Naive thymus-derived CD8-positive, alpha-beta T cell (primary cell): ENCODE data around the gene LRRC8D. TPM values are rescaled to one million over a fixed set of nuclear protein-coding genes. Genes with fewer than 3 reads are reported as not detected.

ENCODE experiments used
- ATAC-seq, 2 donors: fragments of 150-1000 bp; cut with Tn5 transposase in 1 of 2; sonication (Bioruptor Pico), chemical (Tn5 transposase) in 1 of 2; 1 replicate in 1 of 2; 2 replicates in 1 of 2; pipeline ENCODE4 v1.10.0; 2021; ENCODE audit warnings: mild to moderate bottlenecking in 2 of 2, moderate library complexity in 2 of 2
- POLR2A ChIA-PET: fragments of 350-600 bp; sonication (Branson Sonifier 250); formaldehyde crosslinking; loops from one replicate; lab custom pipeline; 2021; ENCODE audit warnings: antibody characterized with exemption; lab: Charles Lee
- DNase-seq, 10 donors: peaks; one replicate each; pipeline versions ENCODE4 v3.0.0 to v3.0.0-alpha.2; 2020 to 2022
- H3K27ac Mint-ChIP-seq, 10 donors: one replicate each; pipeline ENCODE4 v1.8.0; 2020 to 2022; ENCODE audit warnings: mild to moderate bottlenecking in 10 of 10, mixed read lengths in 10 of 10, moderate library complexity in 4 of 10, inconsistent platforms in 1 of 10
- H3K27me3 Mint-ChIP-seq, 5 donors: one replicate each; pipeline ENCODE4 v1.8.0; 2021 to 2022; ENCODE audit warnings: mixed read lengths in 5 of 5
- H3K36me3 Mint-ChIP-seq, 3 donors: one replicate each; pipeline ENCODE4 v1.8.0; 2020 to 2022; ENCODE audit warnings: mixed read lengths in 3 of 3, mild to moderate bottlenecking in 2 of 3, inconsistent platforms in 1 of 3
- H3K4me1 Mint-ChIP-seq, 4 donors: one replicate each; pipeline ENCODE4 v1.8.0; 2021 to 2022; ENCODE audit warnings: mixed read lengths in 4 of 4
- H3K4me3 Mint-ChIP-seq, 10 donors: one replicate each; pipeline ENCODE4 v1.8.0; 2020 to 2022; ENCODE audit warnings: mild to moderate bottlenecking in 10 of 10, mixed read lengths in 10 of 10, moderate library complexity in 6 of 10, inconsistent platforms in 1 of 10
- H3K9me3 Mint-ChIP-seq, 9 donors: one replicate each; pipeline ENCODE4 v1.8.0; 2020 to 2022; ENCODE audit warnings: mixed read lengths in 9 of 9, mild to moderate bottlenecking in 3 of 9, inconsistent platforms in 1 of 9, moderate library complexity in 1 of 9
- polyA plus RNA-seq, 3 donors: library from polyadenylated mRNA; unstranded; fragments of 300-500 nt; fragmentation: Illumina TruSeq; gene quantifications; one replicate each; pipeline ENCODE4 v1.2.3, GENCODE V29; 2021
- total RNA-seq, 8 experiments: library from RNA in 2 of 8; stranded (reverse) in 2 of 8; gene quantifications; one replicate each; pipeline ENCODE4 v1.2.3 and lab custom pipeline; 2021 to 2026

LRRC8D gene
- total and polyA plus RNA-seq, 5 experiments from 2014 or later, result 37.1 to 60.0 (median 42.3) TPM

DNA sequence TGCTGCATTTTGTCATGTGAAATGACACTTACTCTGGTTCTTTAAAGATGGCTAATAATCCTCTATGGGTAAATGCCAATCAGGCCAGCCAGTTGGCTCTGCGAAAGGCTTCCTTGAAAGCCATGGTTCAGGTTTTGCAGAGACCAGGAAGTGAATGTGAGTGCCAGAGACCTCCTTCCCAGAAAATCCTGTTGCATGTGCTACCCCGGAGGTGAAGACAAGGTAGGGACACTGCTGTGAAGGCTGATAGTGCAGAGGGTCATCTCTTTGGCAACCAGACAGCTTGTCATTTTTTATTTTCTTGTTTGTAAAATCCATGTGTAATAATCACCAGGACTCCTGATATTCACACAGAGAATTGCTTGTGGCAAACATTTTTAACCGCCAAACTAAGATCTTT, 18.7 kb downstream of the LRRC8D start:
- no peaks in the 10 kb centered on the region for H3K9me3 Mint-ChIP-seq
- H3K27me3 Mint-ChIP-seq, result no peaks in the 10 kb centered on the region
- H3K4me1 Mint-ChIP-seq, result peaks cover 14 to 38% (median 30%) of the 10 kb centered on the region in 4 donors
- H3K4me3 Mint-ChIP-seq, result no peak overlapping the region
- no peak for ATAC-seq
- no peaks in the 10 kb centered on the region for H3K36me3 Mint-ChIP-seq
- H3K27ac Mint-ChIP-seq, result no peak overlapping the region
- DNase-seq, result no peak
- POLR2A ChIA-PET, result interaction anchor here (1.5 kb wide), 1 partner anchor 18 kb away, joined by 5 read pairs; no protein-coding TSS in a partner anchor

DNA sequence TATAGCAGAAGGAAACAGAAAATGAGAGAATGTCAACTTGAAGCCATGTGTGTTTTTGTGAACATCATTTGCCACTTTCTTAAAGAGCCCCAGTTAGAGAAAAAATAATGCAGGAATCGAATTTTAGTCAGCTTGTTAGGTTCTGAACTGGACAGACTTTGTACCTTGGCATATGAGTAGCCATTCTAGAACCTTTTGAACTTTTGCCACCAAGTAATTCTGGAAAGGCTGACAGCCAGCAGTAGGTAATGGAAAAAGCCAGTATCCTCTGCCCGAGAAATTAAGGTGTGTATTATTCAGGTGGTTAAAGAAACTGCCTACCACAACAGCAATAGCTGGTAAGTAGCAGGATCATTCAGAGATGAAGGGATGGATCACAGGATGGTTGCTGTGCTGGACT, 20.7 kb downstream of the LRRC8D start:
- DNase-seq (no peak), ATAC-seq (no peak)
- Mint-ChIP-seq H3K9me3 (no peaks in the 10 kb centered on the region), H3K36me3 (no peaks in the 10 kb centered on the region), H3K4me3 (peak overlapping the region in 4 of 10 donors; percentile 5 to 36 (median 15)), H3K4me1 (peaks cover 6 to 44% (median 39%) of the 10 kb centered on the region in 4 donors), H3K27me3 (no peaks in the 10 kb centered on the region), H3K27ac (peak overlapping the region in 3 of 10 donors; percentile 27 to 75 (median 65))
- POLR2A ChIA-PET, result interaction anchor here (0.7 to 3.8 kb wide), 2 partner anchors 21 to 126 kb away, joined by 4 to 47 read pairs; partner anchors contain the start of gene LRRC8D

DNA sequence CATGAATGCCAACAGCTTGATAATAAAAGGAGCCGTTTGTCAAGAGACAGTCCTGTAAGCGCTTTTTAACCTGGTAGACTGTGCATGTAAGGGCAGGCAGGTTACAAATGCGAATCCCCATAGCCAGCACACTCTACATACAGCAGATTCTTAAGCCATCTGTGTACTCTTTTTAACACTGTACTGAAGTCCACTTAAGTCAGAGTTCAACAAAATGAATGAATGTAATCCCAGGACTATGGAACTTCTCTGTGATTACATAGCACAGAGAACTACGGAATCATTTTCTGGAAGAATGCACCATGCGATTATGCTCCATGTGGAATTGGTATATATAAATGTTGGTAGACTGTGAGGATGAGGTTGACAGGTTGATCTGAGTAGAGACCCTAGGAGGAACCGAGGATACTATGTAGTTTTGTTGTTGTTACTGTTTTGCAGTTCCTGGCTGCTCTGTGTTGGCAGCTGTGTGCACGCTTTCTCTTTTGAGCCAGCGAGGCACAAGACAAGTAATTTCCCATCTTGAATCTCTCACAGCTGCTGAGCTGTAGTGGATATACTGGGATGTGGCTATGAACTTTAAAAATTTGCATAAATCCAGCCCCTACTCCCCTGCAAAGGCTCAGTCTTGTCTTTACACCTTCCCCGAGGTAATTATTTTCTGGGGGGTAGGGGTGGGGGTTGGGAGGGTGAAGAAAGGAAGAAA, 21.9 kb downstream of the LRRC8D start:
- POLR2A ChIA-PET, result interaction anchor here (0.6 to 3.8 kb wide), 21 partner anchors 8 to 1159 kb away, joined by 3 to 47 read pairs (median 5); partner anchors contain the start of genes LRRC8C, LRRC8D, PKN2 and ZNF326
- H3K9me3 Mint-ChIP-seq, result no peaks in the 10 kb centered on the region
- DNase-seq (no peak), ATAC-seq (peak; percentile 42 to 43)
- H3K4me3 Mint-ChIP-seq, result peak overlapping the region; percentile 89 to 96 (median 94)
- no peaks in the 10 kb centered on the region for H3K36me3 Mint-ChIP-seq
- H3K27ac Mint-ChIP-seq, result peak overlapping the region; percentile 90 to 97 (median 92)
- H3K4me1 Mint-ChIP-seq, result peaks cover 7 to 50% (median 45%) of the 10 kb centered on the region in 4 donors
- no peaks in the 10 kb centered on the region for H3K27me3 Mint-ChIP-seq

DNA sequence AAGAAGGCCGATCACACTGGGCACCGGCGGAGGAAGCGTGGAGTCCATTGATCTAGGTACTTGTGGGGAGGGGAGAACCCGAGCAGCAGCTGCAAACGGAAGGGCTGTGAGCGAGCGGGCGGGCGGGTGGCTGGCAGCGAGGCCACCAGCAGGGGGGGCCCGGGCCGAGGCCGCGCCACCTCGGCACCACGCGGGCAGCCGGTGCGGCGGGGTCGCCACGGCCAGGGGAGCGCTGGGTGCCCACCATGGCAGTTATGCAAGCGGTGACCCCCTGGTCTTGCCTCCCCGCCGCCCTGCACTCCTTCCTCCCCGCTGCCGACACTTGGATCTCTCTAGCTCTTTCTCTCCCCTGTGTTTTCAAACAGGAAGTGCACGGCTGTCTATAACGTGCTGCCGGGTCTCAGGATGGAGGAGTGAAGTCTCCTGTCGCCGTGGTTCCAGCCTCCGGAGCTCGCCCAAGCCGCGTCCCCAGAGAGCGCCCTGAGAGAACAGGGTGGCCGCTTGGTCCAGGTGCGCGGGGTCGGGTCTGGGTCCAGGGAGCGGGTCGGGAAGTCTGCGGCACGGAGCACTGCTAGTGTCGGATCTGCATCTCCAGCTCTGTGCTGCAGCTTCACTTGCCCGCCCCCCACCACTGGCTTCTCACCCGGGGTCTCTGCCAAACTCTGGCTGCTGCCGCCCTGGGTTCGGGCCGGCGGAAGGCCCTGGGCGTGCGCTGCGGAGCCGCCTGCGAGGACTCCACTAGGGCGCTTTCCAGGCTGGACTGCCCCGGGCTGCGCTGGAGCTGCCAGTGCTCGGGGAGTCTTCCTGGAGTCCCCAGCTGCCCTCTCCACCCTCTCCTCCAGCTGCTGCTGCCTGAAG, 22.7 kb downstream of the LRRC8D start:
- peaks cover 7 to 58% (median 52%) of the 10 kb centered on the region in 4 donors for H3K4me1 Mint-ChIP-seq
- H3K9me3 Mint-ChIP-seq, result no peaks in the 10 kb centered on the region
- H3K27ac Mint-ChIP-seq, result peak overlapping the region; percentile 91 to 97 (median 94)
- ATAC-seq, result peak; percentile 82 to 84
- POLR2A ChIA-PET, result interaction anchor here (0.6 to 3.8 kb wide), 28 partner anchors 9 to 1160 kb away, joined by 3 to 47 read pairs (median 4); partner anchors contain the start of genes LRRC8C, LRRC8D, PKN2 and ZNF326
- H3K4me3 Mint-ChIP-seq, result peak overlapping the region; percentile 93 to 97 (median 95)
- no peaks in the 10 kb centered on the region for H3K27me3 Mint-ChIP-seq
- peaks cover 0 to 6% (median 5%) of the 10 kb centered on the region in 3 donors for H3K36me3 Mint-ChIP-seq
- peak; percentile 66 to 87 (median 76) for DNase-seq

DNA sequence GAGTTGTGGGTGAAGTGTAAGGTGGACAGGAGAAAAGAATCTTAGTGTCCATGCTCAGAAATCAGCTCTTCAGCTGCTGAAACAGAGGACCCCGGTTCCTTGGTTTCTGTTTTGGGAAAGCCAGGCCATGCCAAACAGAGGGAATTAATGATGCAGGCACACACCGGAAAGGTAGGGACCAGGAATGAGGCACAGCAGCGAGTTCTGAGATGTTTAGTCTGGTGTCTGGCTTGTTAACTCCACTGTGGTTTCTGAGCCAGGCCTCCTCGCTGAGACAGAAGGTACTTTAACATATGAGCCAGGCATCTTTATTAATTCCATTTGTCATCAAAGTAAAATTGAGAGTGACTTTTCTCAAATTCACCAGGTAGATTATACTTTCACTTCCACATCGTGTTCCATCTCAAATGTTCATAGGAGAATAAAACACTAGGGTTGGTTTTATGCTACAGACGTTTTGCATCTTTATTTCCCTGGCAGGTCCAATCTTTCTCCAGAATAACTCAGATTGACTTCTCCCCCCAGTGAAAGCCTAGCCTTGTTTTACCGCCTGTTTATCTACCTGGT, 23.5 kb downstream of the LRRC8D start:
- DNase-seq (peak in 2 of 10 donors; percentile 14 to 23), ATAC-seq (peak in 1 of 2 donors; percentile 17)
- H3K36me3 Mint-ChIP-seq, result peaks cover 0 to 14% (median 5%) of the 10 kb centered on the region in 3 donors
- POLR2A ChIA-PET, result interaction anchor here (0.9 to 3.8 kb wide), 11 partner anchors 9 to 212 kb away, joined by 3 to 47 read pairs (median 9); partner anchors contain the start of genes LRRC8C, LRRC8D and ZNF326
- H3K27ac Mint-ChIP-seq, result peak overlapping the region; percentile 91 to 97 (median 94)
- peak overlapping the region; percentile 93 to 97 (median 95) for H3K4me3 Mint-ChIP-seq
- peaks cover 7 to 65% (median 57%) of the 10 kb centered on the region in 4 donors for H3K4me1 Mint-ChIP-seq
- H3K9me3 Mint-ChIP-seq, result no peaks in the 10 kb centered on the region
- H3K27me3 Mint-ChIP-seq, result no peaks in the 10 kb centered on the region

DNA sequence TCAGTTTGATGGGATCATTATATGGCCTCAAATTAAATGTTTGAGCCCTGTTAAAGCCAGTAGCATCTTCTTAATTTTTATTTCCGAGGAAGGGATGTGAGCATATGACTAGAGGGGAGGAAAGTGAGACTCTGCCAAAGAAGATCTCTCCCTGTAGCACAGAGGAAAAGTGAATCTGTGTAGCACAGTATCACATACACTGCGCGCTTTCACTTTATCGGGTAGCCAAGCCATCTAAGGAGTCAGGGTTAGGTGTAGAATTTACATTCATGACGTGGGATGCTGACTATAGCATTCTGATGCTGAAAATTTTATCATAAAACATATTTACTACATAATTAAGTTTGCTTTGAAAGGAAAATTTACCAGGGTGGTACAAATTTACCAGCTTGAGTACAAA, 24.0 kb downstream of the LRRC8D start:
- DNase-seq (peak in 2 of 10 donors; percentile 26 to 27), ATAC-seq (peak; percentile 17 to 26)
- POLR2A ChIA-PET, result interaction anchor here (0.9 to 3.8 kb wide), 5 partner anchors 11 to 24 kb away, joined by 3 to 47 read pairs (median 7); partner anchors contain the start of gene LRRC8D
- Mint-ChIP-seq H3K4me1 (peaks cover 9 to 70% (median 61%) of the 10 kb centered on the region in 4 donors), H3K4me3 (peak overlapping the region; percentile 93 to 97 (median 95)), H3K27ac (peak overlapping the region; percentile 91 to 97 (median 94)), H3K27me3 (no peaks in the 10 kb centered on the region), H3K36me3 (peaks cover 0 to 17% (median 7%) of the 10 kb centered on the region in 3 donors), H3K9me3 (no peaks in the 10 kb centered on the region)

DNA sequence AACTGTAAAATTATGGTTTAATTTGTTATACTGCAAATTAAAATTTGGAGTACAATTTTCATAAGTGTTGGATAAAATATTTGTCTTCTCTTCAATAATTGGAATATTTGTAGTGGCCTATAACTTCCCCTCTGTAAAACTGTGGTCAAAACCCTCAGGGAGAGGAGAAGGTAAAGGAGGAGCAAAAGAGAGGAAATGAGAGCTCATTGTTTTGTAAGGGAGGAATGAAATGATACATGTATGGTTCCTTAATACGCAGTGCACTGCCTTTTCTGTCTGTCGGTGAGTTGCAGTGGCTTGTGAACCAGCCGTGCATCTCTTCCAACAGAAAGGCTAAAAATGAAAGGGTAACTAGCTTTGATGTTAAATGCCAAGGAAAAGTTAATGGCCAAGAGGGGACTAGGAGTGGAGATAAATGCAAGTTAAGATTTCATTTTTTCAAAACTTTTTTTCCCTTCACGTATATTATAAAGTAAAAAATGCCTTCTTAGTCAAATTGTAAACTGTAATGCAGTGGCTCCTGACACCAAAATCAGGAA, 26.4 kb downstream of the LRRC8D start:
- no peak for DNase-seq
- ATAC-seq, result no peak

DNA sequence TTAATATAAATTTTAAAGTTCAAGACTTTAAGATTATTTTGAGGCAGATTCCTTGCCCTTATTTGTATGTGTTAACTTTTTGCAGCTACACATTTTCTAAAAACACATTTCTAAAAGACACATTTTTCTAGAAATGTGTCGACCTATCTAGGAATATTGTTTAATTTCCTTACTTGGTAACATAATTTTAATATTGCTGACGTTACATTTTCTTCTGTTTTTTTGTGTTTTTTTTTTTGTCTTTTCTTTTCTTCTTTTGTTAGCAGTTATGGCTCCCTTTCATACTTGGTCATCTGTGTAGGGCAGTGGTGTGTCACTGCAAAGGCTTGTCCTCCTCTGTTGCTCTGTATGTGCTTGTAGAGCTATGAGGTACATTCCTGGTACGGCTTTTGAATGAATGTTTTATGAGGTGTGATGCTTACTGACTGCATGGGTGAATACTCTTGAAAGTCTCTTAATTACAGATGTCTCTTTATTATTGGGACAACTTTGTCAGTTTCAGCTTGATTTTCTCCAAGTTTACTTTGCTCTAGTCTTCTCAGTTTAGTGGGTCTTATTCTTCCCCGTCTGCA, 30.1 kb downstream of the LRRC8D start:
- no peak overlapping the region for H3K4me3 Mint-ChIP-seq
- H3K27ac Mint-ChIP-seq, result peak overlapping the region in 4 of 10 donors; percentile 11 to 61 (median 39)
- H3K4me1 Mint-ChIP-seq, result peaks cover 16 to 50% (median 43%) of the 10 kb centered on the region in 4 donors
- no peaks in the 10 kb centered on the region for H3K9me3 Mint-ChIP-seq
- ATAC-seq (no peak), DNase-seq (no peak)
- POLR2A ChIA-PET, result no interaction called here
- H3K27me3 Mint-ChIP-seq, result no peaks in the 10 kb centered on the region
- peaks cover 0 to 27% (median 7%) of the 10 kb centered on the region in 3 donors for H3K36me3 Mint-ChIP-seq

More for the DNA sequence above, 26.4 kb downstream of the LRRC8D start:
- H3K9me3 Mint-ChIP-seq, result no peaks in the 10 kb centered on the region
- H3K27me3 Mint-ChIP-seq, result no peaks in the 10 kb centered on the region
- H3K4me1 Mint-ChIP-seq, result peaks cover 17 to 80% (median 70%) of the 10 kb centered on the region in 4 donors
- peak overlapping the region; percentile 67 to 97 (median 92) for H3K27ac Mint-ChIP-seq
- peaks cover 0 to 27% (median 7%) of the 10 kb centered on the region in 3 donors for H3K36me3 Mint-ChIP-seq
- POLR2A ChIA-PET, result interaction anchor here (0.7 to 2.7 kb wide), 7 partner anchors 10 to 239 kb away, joined by 3 to 13 read pairs (median 4); partner anchors contain the start of gene LRRC8D
- H3K4me3 Mint-ChIP-seq, result peak overlapping the region; percentile 70 to 96 (median 94)

DNA sequence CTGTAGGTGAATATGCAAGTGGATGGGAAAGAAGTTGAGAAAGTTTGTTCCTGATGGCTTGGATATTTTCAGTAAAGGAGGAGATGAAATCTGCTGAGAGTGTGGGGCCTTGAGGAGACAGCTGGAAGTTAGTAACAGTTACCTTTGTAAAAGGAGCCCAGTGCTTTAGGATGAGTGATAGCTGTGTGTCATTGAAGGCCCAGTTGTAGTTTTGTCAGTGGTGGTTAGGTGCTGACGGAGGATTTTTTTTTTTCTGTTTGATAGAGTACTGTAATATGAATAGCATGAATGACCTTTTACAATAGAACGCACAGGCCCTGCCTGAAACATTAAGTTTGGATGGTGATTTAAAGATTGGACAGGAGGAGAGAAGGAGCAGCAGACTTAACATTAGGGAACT, 33.3 kb downstream of the LRRC8D start:
- ATAC-seq, result peak; percentile 29 to 37
- Mint-ChIP-seq H3K36me3 (peaks cover 0 to 30% (median 2%) of the 10 kb centered on the region in 3 donors), H3K4me1 (peaks cover 17 to 29% (median 22%) of the 10 kb centered on the region in 4 donors), H3K27me3 (no peaks in the 10 kb centered on the region), H3K27ac (no peak overlapping the region), H3K4me3 (no peak overlapping the region), H3K9me3 (no peaks in the 10 kb centered on the region)
- POLR2A ChIA-PET, result interaction anchor here (3.0 kb wide), 1 partner anchor 11 kb away, joined by 13 read pairs; no protein-coding TSS in a partner anchor
- no peak for DNase-seq

DNA sequence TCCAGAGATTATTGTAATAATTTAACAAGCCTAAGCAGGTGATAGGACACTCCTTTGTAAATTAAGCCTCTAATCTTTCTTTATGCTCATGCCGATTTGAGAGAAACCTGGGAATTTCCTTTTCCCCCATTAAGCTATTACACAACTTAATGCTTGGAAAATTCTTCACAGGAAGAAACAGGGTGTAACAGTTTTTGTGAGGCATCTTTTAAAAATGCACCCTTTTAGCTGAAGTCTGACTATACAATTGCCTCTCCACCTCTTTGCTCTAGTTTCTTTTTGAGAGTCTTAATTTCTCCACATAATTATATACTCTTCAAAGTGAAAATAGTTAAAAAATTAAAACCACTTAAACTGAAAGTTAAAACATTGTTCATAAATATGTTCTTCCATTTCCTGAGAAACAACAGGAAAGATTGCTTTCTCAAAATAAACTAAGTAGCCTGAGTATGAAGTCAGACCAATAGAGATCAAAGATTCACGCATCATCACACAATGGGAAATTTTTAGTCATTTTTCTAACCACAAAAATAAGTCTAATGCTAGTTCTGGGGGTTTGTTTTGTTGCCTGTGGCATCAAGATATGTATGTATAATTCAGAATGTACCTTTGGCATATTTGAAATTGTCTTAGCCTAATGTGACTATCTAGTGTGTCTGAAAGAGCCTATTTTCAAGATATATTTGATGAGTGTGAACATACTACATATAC, 34.7 kb downstream of the LRRC8D start:
- peak overlapping the region in 5 of 10 donors; percentile 34 to 81 (median 54) for H3K4me3 Mint-ChIP-seq
- H3K4me1 Mint-ChIP-seq, result peaks cover 11 to 24% (median 15%) of the 10 kb centered on the region in 4 donors
- peak in 4 of 10 donors; percentile 14 to 76 (median 54) for DNase-seq
- peak; percentile 83 to 89 for ATAC-seq
- H3K36me3 Mint-ChIP-seq, result peaks cover 0 to 33% (median 6%) of the 10 kb centered on the region in 3 donors
- POLR2A ChIA-PET, result interaction anchor here (1.0 to 3.0 kb wide), 4 partner anchors 10 to 25 kb away, joined by 3 to 13 read pairs (median 5); no protein-coding TSS in a partner anchor
- H3K27ac Mint-ChIP-seq, result no peak overlapping the region
- H3K9me3 Mint-ChIP-seq, result no peaks in the 10 kb centered on the region
- no peaks in the 10 kb centered on the region for H3K27me3 Mint-ChIP-seq
